DMS79 (cell line): ENCODE results near the gene SEPTIN14.
"Not testable (repeated sequence)": the region's sequence is repeated elsewhere in the genome, so short reads cannot be mapped to it uniquely, and the experiment has no call there.

Experiments
- DNase-seq: peaks from one replicate; lab custom pipeline; 2025; lab: John Stamatoyannopoulos, UW

SEPTIN14 gene

GRCh38 chr7:55784151-55784550, 78.4 kb downstream of the SEPTIN14 start:
- no peak for DNase-seq

GRCh38 chr7:55778631-55779030, 83.9 kb downstream of the SEPTIN14 start:
- no peak for DNase-seq

GRCh38 chr7:55776196-55776595, 86.4 kb downstream of the SEPTIN14 start:
- DNase-seq, result no peak

DNA sequence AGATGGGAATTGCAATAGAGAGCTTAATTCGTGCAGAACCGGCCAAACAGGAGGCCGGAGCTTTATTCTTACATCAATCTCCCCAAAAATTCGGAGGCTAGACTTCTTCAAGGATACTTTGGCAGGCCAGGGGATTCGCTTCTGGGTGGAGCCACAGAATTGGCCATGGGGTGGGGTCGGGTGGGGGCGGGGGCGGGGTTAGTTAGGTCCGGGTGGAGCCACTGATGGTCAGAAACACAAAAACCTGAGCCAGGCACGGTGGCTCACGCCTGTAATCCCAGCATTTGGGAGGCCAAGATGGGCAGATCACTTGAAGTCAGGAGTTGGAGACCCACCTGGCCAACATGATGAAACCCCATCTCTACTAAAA, 87.5 kb downstream of the SEPTIN14 start:
- DNase-seq, result no peak

- DNase-seq, result peak; percentile 89
These were observed 88.1 kb downstream of the SEPTIN14 start for GRCh38 chr7:55774327-55775050.

- no peak for DNase-seq
These were observed 91.8 kb downstream of the SEPTIN14 start for GRCh38 chr7:55770778-55771177.

DNA sequence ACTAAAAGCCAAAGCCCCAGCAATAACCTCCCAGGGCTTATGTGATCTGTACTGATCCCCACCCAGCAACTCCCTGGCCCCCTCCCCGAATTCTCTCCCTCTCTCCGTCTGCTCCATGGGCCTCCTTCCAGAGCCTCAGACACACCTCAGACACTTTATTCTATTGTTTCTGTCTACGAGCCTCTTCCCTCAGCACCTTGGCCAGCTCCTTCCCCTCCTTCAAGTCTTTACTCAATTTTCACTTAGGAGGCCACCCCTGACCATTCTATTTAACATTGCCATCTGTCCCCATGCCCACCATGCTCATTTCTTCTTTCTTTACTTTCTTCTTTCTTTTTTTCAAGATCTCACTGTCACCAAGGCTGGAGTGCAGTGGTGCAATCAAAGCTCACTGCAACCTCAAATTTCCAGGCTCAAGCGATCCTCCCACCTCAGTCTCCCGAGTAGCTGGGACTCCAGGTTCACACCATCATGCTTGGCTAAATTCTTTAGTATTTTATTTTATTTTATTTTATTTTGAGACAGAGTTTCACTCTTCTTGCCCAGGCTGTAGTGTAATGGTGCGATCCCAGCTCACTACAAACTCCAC, 109.2 kb downstream of the SEPTIN14 start:
- not testable (repeated sequence) for DNase-seq

DNA sequence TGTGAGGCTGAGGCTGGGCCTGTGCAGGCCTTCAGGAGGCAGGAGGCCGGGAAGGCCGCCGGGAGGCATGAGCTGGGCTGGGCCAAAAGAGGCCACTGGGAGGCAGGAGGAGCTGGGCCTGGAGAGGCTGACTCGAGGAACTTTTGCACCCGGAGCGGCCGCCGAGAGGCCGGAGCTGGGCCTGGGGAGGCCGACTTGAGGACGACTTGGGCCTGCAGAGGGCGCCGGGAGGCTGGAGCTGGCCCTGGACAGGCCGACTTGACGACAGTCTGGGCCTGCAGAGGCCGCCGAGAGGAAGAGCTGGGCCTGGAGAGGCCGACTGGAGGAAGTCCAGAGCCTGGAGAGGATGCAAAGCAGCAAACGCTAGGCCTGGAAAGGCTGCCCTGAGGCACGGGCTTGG, 117.8 kb downstream of the SEPTIN14 start:
- not testable (repeated sequence) for DNase-seq
